ENCODE measurements around the gene MTUS2. TPM values are rescaled to one million over a fixed set of nuclear protein-coding genes. Genes with fewer than 3 reads are reported as not detected.

Gene MTUS2
- total RNA-seq, 1 experiment from 2014 or later = 1.7 TPM

DNA sequence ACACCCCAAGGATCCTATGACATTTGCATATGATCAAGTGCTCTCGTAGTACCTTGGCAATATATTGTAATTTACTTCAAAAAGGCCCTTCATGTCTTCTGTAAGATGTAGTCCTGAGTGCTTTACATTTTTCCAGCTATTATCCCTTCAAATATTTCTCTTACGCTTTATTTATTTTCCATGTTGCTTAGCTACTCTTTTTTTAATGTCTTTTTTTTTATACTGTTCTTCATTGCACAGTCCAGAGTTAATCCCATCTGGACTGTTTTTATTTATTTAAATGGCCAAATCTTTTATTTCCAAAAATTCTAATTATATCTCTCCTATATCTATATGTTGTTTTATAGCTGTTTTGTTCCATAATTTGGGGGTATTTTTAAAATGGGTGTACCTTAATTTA lies 404.1 kb downstream of the MTUS2 start:
- Histone ChIP-seq H3K9me3 (peaks cover 12% of the 10 kb centered on the region; the same call in 1 of the 2 replicates), H3K4me3 (ENCODE audit: low read depth, low read length) (no peak overlapping the region), H3K36me3 (ENCODE audit: control insufficient read depth, insufficient read depth, low read length) (no peaks in the 10 kb centered on the region), H3K27me3 (replicated peaks; ENCODE audit: control insufficient read depth, insufficient read depth, low read length) (no peaks in the 10 kb centered on the region), H3K4me1 (no peaks in the 10 kb centered on the region)
- intact Hi-C loops (cut with micrococcal nuclease; ENCODE audit: unreplicated experiment) = no loop called here
- H3K27me3 Mint-ChIP-seq (ENCODE audit: insufficient read depth, unreplicated experiment) = peaks cover 3% of the 10 kb centered on the region
- TF ChIP-seq, protein P1, sequence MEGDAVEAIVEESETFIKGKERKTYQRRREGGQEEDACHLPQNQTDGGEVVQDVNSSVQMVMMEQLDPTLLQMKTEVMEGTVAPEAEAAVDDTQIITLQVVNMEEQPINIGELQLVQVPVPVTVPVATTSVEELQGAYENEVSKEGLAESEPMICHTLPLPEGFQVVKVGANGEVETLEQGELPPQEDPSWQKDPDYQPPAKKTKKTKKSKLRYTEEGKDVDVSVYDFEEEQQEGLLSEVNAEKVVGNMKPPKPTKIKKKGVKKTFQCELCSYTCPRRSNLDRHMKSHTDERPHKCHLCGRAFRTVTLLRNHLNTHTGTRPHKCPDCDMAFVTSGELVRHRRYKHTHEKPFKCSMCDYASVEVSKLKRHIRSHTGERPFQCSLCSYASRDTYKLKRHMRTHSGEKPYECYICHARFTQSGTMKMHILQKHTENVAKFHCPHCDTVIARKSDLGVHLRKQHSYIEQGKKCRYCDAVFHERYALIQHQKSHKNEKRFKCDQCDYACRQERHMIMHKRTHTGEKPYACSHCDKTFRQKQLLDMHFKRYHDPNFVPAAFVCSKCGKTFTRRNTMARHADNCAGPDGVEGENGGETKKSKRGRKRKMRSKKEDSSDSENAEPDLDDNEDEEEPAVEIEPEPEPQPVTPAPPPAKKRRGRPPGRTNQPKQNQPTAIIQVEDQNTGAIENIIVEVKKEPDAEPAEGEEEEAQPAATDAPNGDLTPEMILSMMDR (IDR thresholded peaks at IDR 0.05; ENCODE audit: insufficient read depth in 1 of 2, low read depth in 1 of 2, low read length in 1 of 2, severe bottlenecking in 1 of 2, unreplicated experiment in 1 of 2) = no peak
- no peak overlapping the region for H3K27ac Mint-ChIP-seq (ENCODE audit: unreplicated experiment)
- POLR2A ChIA-PET = no interaction called here
- no peak overlapping the region for H3K4me3 Mint-ChIP-seq (ENCODE audit: unreplicated experiment)
- peaks cover 12% of the 10 kb centered on the region for H3K9me3 Mint-ChIP-seq (ENCODE audit: unreplicated experiment)
- CTCF ChIA-PET = no interaction called here
- no TSS peak for BruUV-seq (replicated peaks)
- no peaks in the 10 kb centered on the region for H3K4me1 Mint-ChIP-seq (ENCODE audit: low read depth, unreplicated experiment)
- no peak for DNase-seq
- H3K36me3 Mint-ChIP-seq (ENCODE audit: insufficient read depth, unreplicated experiment) = no peaks in the 10 kb centered on the region

DNA sequence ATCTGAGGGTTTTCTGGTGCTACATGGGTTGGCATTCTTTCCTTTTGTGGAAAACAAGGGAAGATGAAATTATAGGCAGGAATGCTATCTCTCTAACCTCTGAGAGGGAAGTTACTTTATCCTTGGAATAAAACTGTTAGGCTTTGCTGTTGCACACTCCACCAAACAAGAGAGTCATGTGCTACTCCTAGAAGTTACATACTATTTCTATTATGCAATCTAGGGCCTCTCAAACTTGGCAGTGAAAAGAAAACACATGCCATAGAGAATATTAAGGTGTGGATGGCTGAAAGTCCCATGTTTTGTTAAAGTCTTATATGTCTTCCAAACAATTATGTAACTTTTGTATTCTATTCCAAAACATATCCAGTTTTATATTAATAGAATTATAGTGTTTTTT lies 407.4 kb downstream of the MTUS2 start:
- Mint-ChIP-seq H3K27me3 (ENCODE audit: insufficient read depth, unreplicated experiment) (peaks cover 4% of the 10 kb centered on the region), H3K4me3 (ENCODE audit: unreplicated experiment) (no peak overlapping the region), H3K9me3 (ENCODE audit: unreplicated experiment) (peaks cover 12% of the 10 kb centered on the region), H3K36me3 (ENCODE audit: insufficient read depth, unreplicated experiment) (no peaks in the 10 kb centered on the region), H3K4me1 (ENCODE audit: low read depth, unreplicated experiment) (no peaks in the 10 kb centered on the region), H3K27ac (ENCODE audit: unreplicated experiment) (no peak overlapping the region)
- BruUV-seq (replicated peaks) = no TSS peak
- ChIA-PET POLR2A (no interaction called here), CTCF (no interaction called here)
- Histone ChIP-seq H3K36me3 (ENCODE audit: control insufficient read depth, insufficient read depth, low read length) (no peaks in the 10 kb centered on the region), H3K4me1 (no peaks in the 10 kb centered on the region), H3K4me3 (ENCODE audit: low read depth, low read length) (no peak overlapping the region), H3K27me3 (replicated peaks; ENCODE audit: control insufficient read depth, insufficient read depth, low read length) (no peaks in the 10 kb centered on the region), H3K9me3 (peaks cover 12% of the 10 kb centered on the region; the same call in 1 of the 2 replicates)
- intact Hi-C loops (cut with micrococcal nuclease; ENCODE audit: unreplicated experiment) = no loop called here
- TF ChIP-seq, protein P1 (IDR thresholded peaks at IDR 0.05; ENCODE audit: insufficient read depth in 1 of 2, low read depth in 1 of 2, low read length in 1 of 2, severe bottlenecking in 1 of 2, unreplicated experiment in 1 of 2) = no peak
- DNase-seq = no peak

DNA sequence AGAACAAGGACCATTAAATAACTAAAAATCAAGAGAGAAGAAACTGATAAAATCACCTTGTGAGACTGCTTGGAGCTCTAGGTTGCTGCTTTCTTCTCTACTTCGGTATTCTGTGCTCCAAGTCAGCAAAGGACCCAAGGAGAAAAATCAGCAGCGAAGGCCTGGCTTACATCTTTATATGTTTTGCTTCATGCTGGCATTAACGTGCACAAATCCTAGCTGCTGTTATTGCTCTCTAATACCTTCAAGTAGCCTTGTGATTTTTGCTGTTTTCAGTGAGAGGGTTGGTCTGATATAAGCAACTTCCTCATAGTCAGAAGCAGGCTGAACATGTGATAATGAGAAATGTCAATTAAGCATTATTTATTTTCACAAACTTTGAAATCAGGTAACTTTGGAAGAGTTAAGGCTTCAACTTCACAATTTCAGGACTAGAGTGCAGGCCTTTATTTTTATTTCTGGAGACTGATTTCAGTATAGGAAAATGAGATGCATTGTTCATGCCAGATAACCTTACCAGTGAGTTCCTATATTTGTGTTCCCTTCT lies 410.2 kb downstream of the MTUS2 start:
- peaks cover 4% of the 10 kb centered on the region for H3K27me3 Mint-ChIP-seq (ENCODE audit: insufficient read depth, unreplicated experiment)

More for the DNA sequence above, 410.2 kb downstream of the MTUS2 start:
- Histone ChIP-seq H3K4me1 (no peaks in the 10 kb centered on the region), H3K27me3 (replicated peaks; ENCODE audit: control insufficient read depth, insufficient read depth, low read length) (no peaks in the 10 kb centered on the region), H3K4me3 (ENCODE audit: low read depth, low read length) (no peak overlapping the region), H3K9me3 (no peaks in the 10 kb centered on the region), H3K36me3 (ENCODE audit: control insufficient read depth, insufficient read depth, low read length) (no peaks in the 10 kb centered on the region)
- no peak overlapping the region for H3K27ac Mint-ChIP-seq (ENCODE audit: unreplicated experiment)
- no peak for DNase-seq
- intact Hi-C loops (cut with micrococcal nuclease; ENCODE audit: unreplicated experiment) = no loop called here
- H3K9me3 Mint-ChIP-seq (ENCODE audit: unreplicated experiment) = no peaks in the 10 kb centered on the region
- H3K4me1 Mint-ChIP-seq (ENCODE audit: low read depth, unreplicated experiment) = no peaks in the 10 kb centered on the region
- CTCF ChIA-PET = no interaction called here
- POLR2A ChIA-PET = no interaction called here
- no TSS peak for BruUV-seq (replicated peaks)
- no peaks in the 10 kb centered on the region for H3K36me3 Mint-ChIP-seq (ENCODE audit: insufficient read depth, unreplicated experiment)
- H3K4me3 Mint-ChIP-seq (ENCODE audit: unreplicated experiment) = no peak overlapping the region
- TF ChIP-seq, protein P1 (IDR thresholded peaks at IDR 0.05; ENCODE audit: insufficient read depth in 1 of 2, low read depth in 1 of 2, low read length in 1 of 2, severe bottlenecking in 1 of 2, unreplicated experiment in 1 of 2) = no peak
